H1 (cell line): ENCODE measurements around the gene TAOK2. TPM values are rescaled to one million over a fixed set of nuclear protein-coding genes. Genes with fewer than 3 reads are reported as not detected.

ENCODE experiments used
- CTCF ChIA-PET: fragments of 300-600 bp; sonication (Branson Sonifier 250); formaldehyde crosslinking; loops from one replicate; lab custom pipeline; 2021; ENCODE audit not compliant: partially characterized antibody; lab: Charles Lee
- POLR2A ChIA-PET: fragments of 300-600 bp; sonication (Branson Sonifier 250); formaldehyde crosslinking; loops from one replicate; lab custom pipeline; 2021; ENCODE audit warnings: inconsistent platforms; ENCODE audit not compliant: partially characterized antibody; lab: Charles Lee
- DNase-seq, 2 experiments: peaks; one replicate each; pipeline versions ENCODE4 v3.0.0 to v3.0.0-alpha.2; 2010 to 2022; ENCODE audit warnings: low spot score in 2 of 2, low read depth in 1 of 2, mixed read lengths in 1 of 2
- FAIRE-seq: peaks from 2 replicates; lab custom pipeline; 2011; peaks lifted over from hg19 to GRCh38; lab: Jason Lieb, UNC
- H2AFZ ChIP-seq: 2 replicates; pipeline ENCODE4 v1.8.1; 2012; ENCODE audit warnings: low read length, inconsistent platforms
- H2AK5ac ChIP-seq: 2 replicates; pipeline ENCODE4 v1.6.1; 2013; ENCODE audit warnings: low read depth, low read length
- H2BK120ac ChIP-seq: replicated peaks from 2 replicates; pipeline ENCODE3; 2013; ENCODE audit warnings: low read depth, low read length, inconsistent platforms
- H2BK12ac ChIP-seq: 2 replicates; pipeline ENCODE4 v1.6.1; 2013; ENCODE audit warnings: low read depth, low read length
- H2BK15ac ChIP-seq: 2 replicates; pipeline ENCODE4 v1.6.1; 2013; ENCODE audit warnings: low read length
- H2BK20ac ChIP-seq: 2 replicates; pipeline ENCODE4 v1.6.1; 2013; ENCODE audit warnings: low read length
- H2BK5ac ChIP-seq: 2 replicates; pipeline ENCODE4 v1.6.1; 2013; ENCODE audit warnings: low read depth, low read length
- H3K14ac ChIP-seq: 2 replicates; pipeline ENCODE4 v1.6.1; 2013; ENCODE audit warnings: inconsistent platforms; ENCODE audit not compliant: insufficient read length
- H3K18ac ChIP-seq: 2 replicates; pipeline ENCODE4 v1.6.1; 2013; ENCODE audit warnings: low read length; ENCODE audit errors: extremely low read depth
- H3K23ac ChIP-seq: 2 replicates; pipeline ENCODE4 v1.6.1; 2013; ENCODE audit warnings: inconsistent platforms; ENCODE audit not compliant: insufficient read length
- H3K23me2 ChIP-seq: 2 replicates; pipeline ENCODE4 v1.6.1; 2013; ENCODE audit warnings: low read depth, low read length
- H3K27ac ChIP-seq: 2 replicates; pipeline ENCODE4 v1.6.1; 2011; ENCODE audit warnings: low read depth, low read length, inconsistent platforms
- H3K27me3 ChIP-seq, 4 experiments: replicated peaks in 1 of 4; 1 replicate in 1 of 4; 2 replicates in 3 of 4; pipeline versions ENCODE4 v1.6.1 to v1.8.1; 2011 to 2013; ENCODE audit warnings: low read length in 3 of 4, mild to moderate bottlenecking in 3 of 4, inconsistent platforms in 2 of 4, mixed read lengths in 2 of 4, moderate library complexity in 1 of 4; ENCODE audit not compliant: control insufficient read depth in 3 of 4, insufficient read depth in 3 of 4; ENCODE audit errors: extremely low read depth in 1 of 4
- H3K36me3 ChIP-seq, 4 experiments: 2 replicates each; pipeline versions ENCODE4 v1.6.1 to v1.8.1; 2011 to 2013; ENCODE audit warnings: mild to moderate bottlenecking in 4 of 4, low read length in 3 of 4, moderate library complexity in 2 of 4, control low read depth in 1 of 4, inconsistent platforms in 1 of 4; ENCODE audit not compliant: insufficient read depth in 4 of 4, control insufficient read depth in 2 of 4
- H3K4ac ChIP-seq: replicated peaks from 2 replicates; pipeline ENCODE3; 2013; ENCODE audit warnings: low read length, low read depth, mixed read lengths, inconsistent platforms; ENCODE audit not compliant: insufficient read length
- H3K4me1 ChIP-seq, 4 experiments: replicated peaks in 1 of 4; 1 replicate in 1 of 4; 2 replicates in 3 of 4; pipeline versions ENCODE4 v1.6.1 to v1.8.1; 2011 to 2013; ENCODE audit warnings: low read length in 3 of 4, inconsistent platforms in 2 of 4, mixed read lengths in 1 of 4; ENCODE audit not compliant: insufficient read depth in 4 of 4, control insufficient read depth in 3 of 4
- H3K4me2 ChIP-seq, 2 experiments: 2 replicates each; pipeline versions ENCODE4 v1.6.1 to v1.8.1; 2011 to 2013; ENCODE audit warnings: low read depth in 2 of 2, low read length in 2 of 2, control low read depth in 1 of 2, inconsistent platforms in 1 of 2, mild to moderate bottlenecking in 1 of 2; ENCODE audit not compliant: insufficient read depth in 1 of 2
- H3K4me3 ChIP-seq, 4 experiments: fragments of 200-600, 300-600 bp in 1 of 4; sonication (generic), shearing (Covaris generic), sonication (Bioruptor Twin) in 1 of 4; 2 replicates each; pipeline versions ENCODE4 v1.5.1 to v1.8.1; 2011 to 2016; ENCODE audit warnings: low read length in 4 of 4, low read depth in 3 of 4, control low read depth in 2 of 4, inconsistent platforms in 2 of 4, mild to moderate bottlenecking in 2 of 4, mixed read lengths in 1 of 4, moderate library complexity in 1 of 4; ENCODE audit not compliant: insufficient read depth in 2 of 4; ENCODE audit errors: extremely low read depth in 1 of 4
- H3K56ac ChIP-seq: replicated peaks from 2 replicates; pipeline ENCODE3; 2013; ENCODE audit warnings: low read depth, mild to moderate bottlenecking, mixed read lengths, low read length, inconsistent platforms; ENCODE audit not compliant: insufficient read length
- H3K79me1 ChIP-seq: 2 replicates; pipeline ENCODE4 v1.6.1; 2013; ENCODE audit warnings: low read depth, low read length, control low read depth
- H3K79me2 ChIP-seq, 2 experiments: 2 replicates each; pipeline versions ENCODE4 v1.6.1 to v1.8.1; 2012 to 2013; ENCODE audit warnings: low read length in 2 of 2, mild to moderate bottlenecking in 2 of 2, inconsistent platforms in 1 of 2; ENCODE audit not compliant: insufficient read depth in 2 of 2, control insufficient read depth in 1 of 2
- H3K9ac ChIP-seq, 4 experiments: replicated peaks in 1 of 4; 1 replicate in 1 of 4; 2 replicates in 3 of 4; pipeline versions ENCODE4 v1.6.1 to v1.8.1; 2011 to 2013; ENCODE audit warnings: low read depth in 3 of 4, low read length in 3 of 4, control low read depth in 2 of 4, mild to moderate bottlenecking in 2 of 4, moderate library complexity in 2 of 4, inconsistent platforms in 1 of 4; ENCODE audit errors: extremely low read depth in 1 of 4
- H3K9me3 ChIP-seq, 2 experiments: 2 replicates each; pipeline versions ENCODE4 v1.6.1 to v1.8.1; 2012 to 2013; ENCODE audit warnings: mild to moderate bottlenecking in 2 of 2, moderate library complexity in 2 of 2, control low read depth in 1 of 2, inconsistent platforms in 1 of 2, low read depth in 1 of 2, low read length in 1 of 2, mixed read lengths in 1 of 2; ENCODE audit not compliant: insufficient read depth in 2 of 2
- H4K20me1 ChIP-seq, 2 experiments: replicated peaks in 1 of 2; 2 replicates each; pipeline versions ENCODE3 to v1.8.1; 2011 to 2013; ENCODE audit warnings: inconsistent platforms in 2 of 2, low read length in 2 of 2, mild to moderate bottlenecking in 1 of 2; ENCODE audit not compliant: insufficient read depth in 2 of 2, control insufficient read depth in 1 of 2
- H4K5ac ChIP-seq: 2 replicates; pipeline ENCODE4 v1.6.1; 2013; ENCODE audit warnings: low read length, low read depth, mixed read lengths, inconsistent platforms; ENCODE audit not compliant: insufficient read length
- H4K8ac ChIP-seq: 2 replicates; pipeline ENCODE4 v1.8.0; 2013; ENCODE audit warnings: mild to moderate bottlenecking, moderate library complexity, low read length, inconsistent platforms; ENCODE audit not compliant: insufficient read depth; ENCODE audit errors: extremely low read depth
- H4K91ac ChIP-seq: replicated peaks from 2 replicates; pipeline ENCODE3; 2013; ENCODE audit warnings: low read length, mixed read lengths, inconsistent platforms; ENCODE audit not compliant: insufficient read length
- ATF2 ChIP-seq: IDR thresholded peaks from 2 replicates; pipeline ENCODE4 v1.6.1; 2012; ENCODE audit warnings: low read length, inconsistent platforms
- CBX8 ChIP-seq: fragments of 300-800, 300-1000 bp; sonication (generic); IDR thresholded peaks from 2 replicates; pipeline ENCODE4 v1.7.1; 2016; ENCODE audit warnings: low read depth, low read length, borderline replicate concordance
- EGR1 ChIP-seq: IDR thresholded peaks from 2 replicates; pipeline ENCODE4 v1.6.1; 2011; ENCODE audit warnings: low read depth, low read length, borderline replicate concordance
- EP300 ChIP-seq, 2 experiments: IDR thresholded peaks; 1 replicate in 1 of 2; 2 replicates in 1 of 2; pipeline ENCODE4 v1.6.1; 2011 to 2012; ENCODE audit warnings: low read depth in 2 of 2, low read length in 2 of 2, mild to moderate bottlenecking in 2 of 2, borderline replicate concordance in 1 of 2, inconsistent platforms in 1 of 2, moderate library complexity in 1 of 2
- GTF2F1 ChIP-seq: IDR thresholded peaks from 2 replicates; pipeline ENCODE4 v1.6.1; 2012; ENCODE audit warnings: low read depth, low read length, improper control_type of control experiment, borderline replicate concordance
- NANOG ChIP-seq: IDR thresholded peaks from 2 replicates; pipeline ENCODE4 v1.6.1; 2011; ENCODE audit warnings: low read length, low read depth, mild to moderate bottlenecking, inconsistent platforms; ENCODE audit not compliant: insufficient read depth, poor library complexity, severe bottlenecking
- SP1 ChIP-seq: IDR thresholded peaks from 2 replicates; pipeline ENCODE4 v1.6.1; 2011; ENCODE audit warnings: low read depth, low read length
- SP2 ChIP-seq: IDR thresholded peaks from 2 replicates; pipeline ENCODE4 v1.6.1; 2012; ENCODE audit warnings: mild to moderate bottlenecking, low read length, inconsistent platforms
- SP4 ChIP-seq: IDR thresholded peaks from 2 replicates; pipeline ENCODE4 v1.6.1; 2012; ENCODE audit warnings: low read length, inconsistent platforms
- TEAD4 ChIP-seq: IDR thresholded peaks from 2 replicates; pipeline ENCODE4 v1.6.1; 2012; ENCODE audit warnings: low read depth, low read length, inconsistent platforms, mixed read lengths
- WGBS, 2 experiments: shearing (Covaris generic) in 1 of 2; methylation state at CpG; one replicate each; pipeline versions ENCODE4 v1.1.6 to v1.1.7; 2013 to 2015; ENCODE audit warnings: low lambda C conversion rate in 2 of 2, mixed read lengths in 2 of 2, inconsistent platforms in 1 of 2, low coverage in 1 of 2, missing lambda C conversion rate in 1 of 2; ENCODE audit not compliant: insufficient replicate concordance in 2 of 2, insufficient coverage in 1 of 2, insufficient read length in 1 of 2; ENCODE audit errors: extremely low coverage in 1 of 2, missing lambda C conversion rate in 1 of 2; 5-methylcytosine and 5-hydroxymethylcytosine counted together
- polyA plus RNA-seq, 7 experiments: library from polyadenylated mRNA; depleted of rRNA in 3 of 7; stranded (reverse) in 5 of 7; unstranded in 2 of 7; fragments of >200 nt in 5 of 7; fragments of 200-250 nt in 2 of 7; gene quantifications; 1 replicate in 5 of 7; 2 replicates in 1 of 7; 4 replicates in 1 of 7; pipeline versions ENCODE4 v1.2.1 to v1.2.3, GENCODE V29; 2011 to 2013; ENCODE audit warnings: missing spikeins in 2 of 7, mixed read lengths in 2 of 7
- total RNA-seq: library from RNA; stranded (reverse); fragmentation: NEBNext Ultra II Directional; extraction: Animal tissue kit (Norgen Biotek cat#: 25700); gene quantifications from 2 replicates; pipeline ENCODE4 v1.2.1, GENCODE V29; 2021
- TF ChIP-seq, protein P1 (sequence below): IDR thresholded peaks from 2 replicates; pipeline ENCODE4 v1.6.1; 2011; ENCODE audit warnings: low read length, improper control_type of control experiment

The TAOK2 gene
- total and polyA plus RNA-seq, 2 of the 8 experiments (the other 6 are each of a cell fraction or from before 2014, with no cell fraction given) = 13.5 to 32.6 TPM

GRCh38 chr16:29986931-29987330 lies 13.3 kb downstream of the TAOK2 start:
- no peak overlapping the region for H3K14ac ChIP-seq
- ChIA-PET POLR2A (interaction anchor here (2.7 kb wide), 1 partner anchor 14 kb away, joined by 14 read pairs; the partner anchor contains the start of gene TAOK2), CTCF (interaction anchor here (0.9 to 2.0 kb wide), 6 partner anchors 12 to 69 kb away, joined by 3 to 7 read pairs (median 3); partner anchors contain the start of gene TLCD3B)
- no peaks in the 10 kb centered on the region for H3K79me2 ChIP-seq
- no peak overlapping the region for H4K91ac ChIP-seq
- no peak for FAIRE-seq
- no peak overlapping the region for H2BK20ac ChIP-seq
- H3K27me3 ChIP-seq = no peaks in the 10 kb centered on the region
- H3K9me3 ChIP-seq = no peaks in the 10 kb centered on the region
- 91% methylated on average over 4 of the region's 5 CpGs; no CpG with 5 or more reads in 1 of the 2 experiments for WGBS, 2 experiments
- H3K4me1 ChIP-seq = no peaks in the 10 kb centered on the region
- H3K4me3 ChIP-seq = no peak overlapping the region
- no peak overlapping the region for H3K18ac ChIP-seq
- no peak overlapping the region for H3K27ac ChIP-seq
- no peak overlapping the region for H2BK5ac ChIP-seq
- no peak for DNase-seq
- H3K4me2 ChIP-seq = no peak overlapping the region
- no peaks in the 10 kb centered on the region for H3K23me2 ChIP-seq
- H3K56ac ChIP-seq = no peak overlapping the region
- no peaks in the 10 kb centered on the region for H4K20me1 ChIP-seq
- peaks cover 12 to 63% (median 47%) of the 10 kb centered on the region in 4 experiments for H3K36me3 ChIP-seq
- H2AFZ ChIP-seq = no peak overlapping the region
- no peak overlapping the region for H3K9ac ChIP-seq
- H3K4ac ChIP-seq = no peak overlapping the region
- no peak overlapping the region for H2AK5ac ChIP-seq
- H2BK120ac ChIP-seq = no peak overlapping the region
- no peak overlapping the region; the same call in 1 of the 2 replicates for H4K8ac ChIP-seq
- H4K5ac ChIP-seq = no peak overlapping the region
- no peak overlapping the region for H2BK15ac ChIP-seq
- H3K79me1 ChIP-seq = no peaks in the 10 kb centered on the region
- no peak overlapping the region for H2BK12ac ChIP-seq
- H3K23ac ChIP-seq = no peak overlapping the region
- TF ChIP-seq, protein P1, sequence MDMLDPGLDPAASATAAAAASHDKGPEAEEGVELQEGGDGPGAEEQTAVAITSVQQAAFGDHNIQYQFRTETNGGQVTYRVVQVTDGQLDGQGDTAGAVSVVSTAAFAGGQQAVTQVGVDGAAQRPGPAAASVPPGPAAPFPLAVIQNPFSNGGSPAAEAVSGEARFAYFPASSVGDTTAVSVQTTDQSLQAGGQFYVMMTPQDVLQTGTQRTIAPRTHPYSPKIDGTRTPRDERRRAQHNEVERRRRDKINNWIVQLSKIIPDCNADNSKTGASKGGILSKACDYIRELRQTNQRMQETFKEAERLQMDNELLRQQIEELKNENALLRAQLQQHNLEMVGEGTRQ = no peak
- TF ChIP-seq TEAD4 (no peak), NANOG (no peak), EGR1 (no peak), GTF2F1 (no peak), SP1 (no peak), ATF2 (no peak), SP2 (no peak), EP300 (IDR thresholded peaks at IDR 0.05; ENCODE audit: borderline replicate concordance in 1 of 2, low read depth in 2 of 2, low read length in 2 of 2) (no peak), CBX8 (no peak), SP4 (no peak)
